ENCODE results near the gene SPRY4.

The SPRY4 gene

DNA sequence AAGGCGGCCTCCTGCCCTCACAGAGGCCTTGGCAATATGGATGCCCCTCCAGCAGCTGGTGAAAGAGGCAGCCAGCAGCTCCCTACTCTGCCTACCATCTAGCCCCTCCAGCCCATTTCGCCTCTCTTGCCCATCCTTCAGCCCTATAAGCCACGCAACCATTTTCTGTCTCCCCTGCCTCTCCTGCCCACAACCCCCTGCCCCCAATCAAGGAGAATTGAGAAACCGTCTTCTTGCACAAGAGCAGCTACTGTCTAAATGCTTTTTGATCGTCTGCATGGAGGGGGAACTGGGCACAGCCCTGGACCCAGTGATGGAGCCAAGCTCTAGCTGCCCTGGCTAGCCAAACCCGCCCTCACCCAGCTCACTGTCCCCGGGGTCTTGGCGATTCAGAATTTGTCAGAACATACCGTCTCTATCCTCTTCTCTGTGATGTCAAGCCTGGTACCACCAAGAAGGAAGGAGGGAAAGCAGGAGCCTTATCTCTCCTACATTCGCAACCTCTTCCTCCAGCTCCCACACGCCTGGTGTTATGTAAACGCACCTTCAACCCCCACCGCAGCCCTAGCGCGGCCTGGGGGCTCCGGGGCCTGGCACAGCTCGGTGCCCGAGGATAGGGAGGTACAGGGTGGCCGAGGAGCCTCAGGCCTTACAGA lies 1.2 kb downstream of the SPRY4 start:
- H3K4me1 ChIP-seq (ENCODE audit: control insufficient read depth in 1 of 2, insufficient read depth in 2 of 2, low read length in 2 of 2): peaks cover 37 to 60% of the 10 kb centered on the region in 2 experiments
- peak overlapping the region; percentile 32 for H2BK5ac ChIP-seq (ENCODE audit: low read depth, low read length, poor library complexity)
- DNase-seq: no peak
- peak overlapping the region; percentile 71 for H3K18ac ChIP-seq (ENCODE audit: low read length)
- peak overlapping the region; percentile 1 for H3K27ac ChIP-seq (ENCODE audit: low read depth, low read length)
- peak overlapping the region; percentile 78 for H3K4me2 ChIP-seq (ENCODE audit: low read length)
- peak overlapping the region; percentile 38 for H4K8ac ChIP-seq (ENCODE audit: low read depth, low read length)
- H4K91ac ChIP-seq (ENCODE audit: low read depth, low read length): peak overlapping the region; percentile 48
- peak overlapping the region; percentile 20 for H2BK12ac ChIP-seq (ENCODE audit: low read length)
- no peak overlapping the region for H4K12ac ChIP-seq (ENCODE audit: low read depth, low read length)
- WGBS (ENCODE audit: extremely low coverage, insufficient coverage, insufficient read length): no CpG with 5 or more reads among the region's 19 CpGs
- H3K14ac ChIP-seq (ENCODE audit: low read length): peak overlapping the region; percentile 50
- H3K23ac ChIP-seq (ENCODE audit: low read length): no peak overlapping the region
- H3K79me2 ChIP-seq (ENCODE audit: control insufficient read depth, insufficient read depth, low read length, poor library complexity): peaks cover 26% of the 10 kb centered on the region
- peaks cover 2 to 3% of the 10 kb centered on the region in 2 experiments for H3K36me3 ChIP-seq (ENCODE audit: control insufficient read depth in 1 of 2, insufficient read depth in 2 of 2, low read length in 2 of 2)
- peaks cover 32% of the 10 kb centered on the region for H3K79me1 ChIP-seq (ENCODE audit: low read length)
- H2AFZ ChIP-seq (ENCODE audit: insufficient read depth, low read length, poor library complexity): peak overlapping the region; percentile 18
- no peaks in the 10 kb centered on the region for H3K9me3 ChIP-seq (ENCODE audit: insufficient read depth, low read depth, low read length)
- H3K27me3 ChIP-seq (ENCODE audit: insufficient read depth, low read length): no peaks in the 10 kb centered on the region
- peak overlapping the region; percentile 42 for H3K4ac ChIP-seq (ENCODE audit: low read depth, low read length)
- no peak overlapping the region for H2AK5ac ChIP-seq (ENCODE audit: low read length)
- peak overlapping the region; percentile 38 for H2BK120ac ChIP-seq (ENCODE audit: insufficient read depth, low read length, poor library complexity)
- H3K4me3 ChIP-seq (ENCODE audit: low read depth, low read length): peak overlapping the region; percentile 79
- H3K9ac ChIP-seq (ENCODE audit: low read length): peak overlapping the region; percentile 57

DNA sequence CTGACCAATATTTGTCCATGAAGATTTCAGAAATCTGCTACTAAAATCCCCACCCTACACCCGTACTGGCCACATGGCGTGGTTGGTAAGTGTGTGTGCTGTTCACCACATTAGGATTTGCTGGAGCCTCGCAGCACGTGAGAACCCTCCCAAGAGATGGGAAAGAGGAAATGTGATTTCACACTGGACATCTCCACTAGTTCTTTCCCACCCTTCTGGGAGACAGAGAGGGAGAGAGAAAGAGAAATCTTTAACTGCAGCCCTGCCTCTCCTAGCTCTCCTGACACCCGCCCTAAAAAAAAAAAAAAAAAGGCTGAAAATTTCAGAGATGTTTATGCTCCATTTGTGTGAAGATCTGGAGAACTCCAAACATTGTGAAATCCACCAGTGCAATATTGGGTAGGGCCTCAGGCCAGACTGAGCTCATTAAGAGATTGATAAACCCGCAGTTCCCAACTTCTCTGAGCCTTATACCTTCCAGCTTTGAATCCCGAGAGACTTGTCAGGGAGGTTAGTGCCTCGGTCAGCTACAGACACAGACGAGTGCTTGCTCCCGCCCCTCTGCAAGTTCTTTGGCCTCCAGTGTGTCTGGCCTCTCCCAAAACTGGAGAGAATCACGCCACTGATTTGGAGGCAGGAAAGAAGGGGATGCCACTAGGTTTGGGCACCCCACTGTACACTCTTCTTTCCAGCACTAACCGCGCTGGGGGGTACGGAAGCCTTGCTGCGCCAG lies 1.9 kb downstream of the SPRY4 start:
- peak overlapping the region; percentile 79 for H3K4me3 ChIP-seq (ENCODE audit: low read depth, low read length)

DNA sequence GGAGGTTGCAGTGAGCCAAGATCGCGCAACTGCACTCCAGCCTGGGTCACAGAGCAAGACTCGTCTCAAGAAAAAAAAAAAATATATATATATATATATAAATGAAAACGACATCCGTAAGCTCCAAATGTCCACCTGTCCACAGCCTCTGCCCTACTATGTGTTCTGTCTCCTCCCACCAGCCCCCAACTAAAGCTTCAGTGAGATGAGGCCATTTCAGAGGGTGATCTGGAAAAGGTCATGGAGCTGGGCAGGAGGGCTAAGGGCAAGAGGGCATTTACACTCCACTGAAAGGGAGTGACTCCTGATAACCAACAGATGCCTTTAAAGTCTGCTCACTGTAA lies 2.4 kb downstream of the SPRY4 start:
- Histone ChIP-seq H2AFZ (ENCODE audit: insufficient read depth, low read length, poor library complexity) (no peak overlapping the region), H3K79me2 (ENCODE audit: control insufficient read depth, insufficient read depth, low read length, poor library complexity) (peaks cover 26% of the 10 kb centered on the region), H3K18ac (ENCODE audit: low read length) (no peak overlapping the region), H2BK120ac (ENCODE audit: insufficient read depth, low read length, poor library complexity) (no peak overlapping the region), H3K4me2 (ENCODE audit: low read length) (peak overlapping the region; percentile 78), H3K9ac (ENCODE audit: low read length) (no peak overlapping the region), H2BK12ac (ENCODE audit: low read length) (no peak overlapping the region), H3K4ac (ENCODE audit: low read depth, low read length) (peak overlapping the region; percentile 9), H3K4me3 (ENCODE audit: low read depth, low read length) (peak overlapping the region; percentile 56), H4K91ac (ENCODE audit: low read depth, low read length) (no peak overlapping the region), H3K9me3 (ENCODE audit: insufficient read depth, low read depth, low read length) (no peaks in the 10 kb centered on the region), H3K27me3 (ENCODE audit: insufficient read depth, low read length) (no peaks in the 10 kb centered on the region), H3K27ac (ENCODE audit: low read depth, low read length) (no peak overlapping the region), H2AK5ac (ENCODE audit: low read length) (no peak overlapping the region), H4K12ac (ENCODE audit: low read depth, low read length) (no peak overlapping the region), H3K36me3 (ENCODE audit: control insufficient read depth in 1 of 2, insufficient read depth in 2 of 2, low read length in 2 of 2) (peaks cover 3 to 4% of the 10 kb centered on the region in 2 experiments), H3K79me1 (ENCODE audit: low read length) (peaks cover 32% of the 10 kb centered on the region), H3K4me1 (ENCODE audit: control insufficient read depth in 1 of 2, insufficient read depth in 2 of 2, low read length in 2 of 2) (peaks cover 28 to 51% of the 10 kb centered on the region in 2 experiments), H3K14ac (ENCODE audit: low read length) (no peak overlapping the region), H3K23ac (ENCODE audit: low read length) (no peak overlapping the region), H2BK5ac (ENCODE audit: low read depth, low read length, poor library complexity) (no peak overlapping the region), H4K8ac (ENCODE audit: low read depth, low read length) (no peak overlapping the region)
- no CpG with 5 or more reads among the region's 5 CpGs for WGBS (ENCODE audit: extremely low coverage, insufficient coverage, insufficient read length)
- DNase-seq: no peak

More for the DNA sequence above, 1.9 kb downstream of the SPRY4 start:
- Histone ChIP-seq H2BK120ac (ENCODE audit: insufficient read depth, low read length, poor library complexity) (peak overlapping the region; percentile 28), H3K36me3 (ENCODE audit: control insufficient read depth in 1 of 2, insufficient read depth in 2 of 2, low read length in 2 of 2) (peaks cover 2 to 3% of the 10 kb centered on the region in 2 experiments), H4K12ac (ENCODE audit: low read depth, low read length) (no peak overlapping the region), H3K14ac (ENCODE audit: low read length) (peak overlapping the region; percentile 50), H2BK5ac (ENCODE audit: low read depth, low read length, poor library complexity) (peak overlapping the region; percentile 32), H4K8ac (ENCODE audit: low read depth, low read length) (peak overlapping the region; percentile 17), H4K91ac (ENCODE audit: low read depth, low read length) (peak overlapping the region; percentile 7), H3K27me3 (ENCODE audit: insufficient read depth, low read length) (no peaks in the 10 kb centered on the region), H3K9me3 (ENCODE audit: insufficient read depth, low read depth, low read length) (no peaks in the 10 kb centered on the region), H3K18ac (ENCODE audit: low read length) (peak overlapping the region; percentile 71), H3K4me1 (ENCODE audit: control insufficient read depth in 1 of 2, insufficient read depth in 2 of 2, low read length in 2 of 2) (peaks cover 34 to 56% of the 10 kb centered on the region in 2 experiments), H3K27ac (ENCODE audit: low read depth, low read length) (no peak overlapping the region), H2AFZ (ENCODE audit: insufficient read depth, low read length, poor library complexity) (peak overlapping the region; percentile 18), H3K4ac (ENCODE audit: low read depth, low read length) (peak overlapping the region; percentile 42), H3K79me1 (ENCODE audit: low read length) (peaks cover 32% of the 10 kb centered on the region), H2BK12ac (ENCODE audit: low read length) (peak overlapping the region; percentile 20), H3K23ac (ENCODE audit: low read length) (no peak overlapping the region), H2AK5ac (ENCODE audit: low read length) (no peak overlapping the region), H3K79me2 (ENCODE audit: control insufficient read depth, insufficient read depth, low read length, poor library complexity) (peaks cover 26% of the 10 kb centered on the region), H3K9ac (ENCODE audit: low read length) (no peak overlapping the region), H3K4me2 (ENCODE audit: low read length) (peak overlapping the region; percentile 78)
- no CpG with 5 or more reads among the region's 15 CpGs for WGBS (ENCODE audit: extremely low coverage, insufficient coverage, insufficient read length)
- peak; percentile 41 to 78 for DNase-seq

DNA sequence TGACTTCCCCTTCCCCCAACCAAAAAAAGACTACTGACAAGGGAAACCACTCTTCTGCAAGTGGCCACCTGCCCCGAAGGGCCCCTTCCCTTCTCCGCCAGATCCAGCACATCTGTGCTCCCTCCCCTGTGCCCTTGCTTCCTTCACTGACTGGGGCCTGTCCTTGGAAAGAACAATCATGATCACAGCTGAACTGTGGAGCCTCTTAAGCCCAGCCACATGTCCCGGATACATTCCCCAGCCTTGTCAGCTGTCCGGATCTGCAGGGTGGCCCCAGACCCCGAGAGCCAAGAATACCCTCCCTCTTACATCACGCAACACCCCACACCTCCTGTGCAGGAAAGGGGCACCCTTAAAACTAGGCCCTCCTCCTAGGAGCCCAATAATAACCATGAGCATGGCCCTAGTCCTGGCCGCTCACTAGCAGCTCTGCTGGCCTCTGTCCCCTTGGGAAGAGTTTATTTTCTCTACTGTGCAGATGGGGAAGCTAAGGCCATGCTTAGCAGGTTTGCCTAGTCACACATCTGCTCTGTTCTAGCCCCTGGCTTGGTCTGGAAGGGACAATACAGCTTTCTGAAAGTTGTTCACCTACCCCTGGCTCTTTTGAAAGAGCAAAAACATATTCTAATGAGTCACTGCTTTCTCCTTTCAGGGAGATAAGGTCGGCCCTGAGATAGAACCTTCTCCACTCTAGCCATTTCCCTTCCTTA lies 3.8 kb downstream of the SPRY4 start:
- Histone ChIP-seq H3K4ac (ENCODE audit: low read depth, low read length) (peak overlapping the region; percentile 24), H4K12ac (ENCODE audit: low read depth, low read length) (no peak overlapping the region), H4K8ac (ENCODE audit: low read depth, low read length) (no peak overlapping the region), H3K4me1 (ENCODE audit: control insufficient read depth in 1 of 2, insufficient read depth in 2 of 2, low read length in 2 of 2) (peaks cover 16 to 40% of the 10 kb centered on the region in 2 experiments), H3K14ac (ENCODE audit: low read length) (no peak overlapping the region), H3K27ac (ENCODE audit: low read depth, low read length) (peak overlapping the region; percentile 28), H3K18ac (ENCODE audit: low read length) (peak overlapping the region; percentile 5), H2BK120ac (ENCODE audit: insufficient read depth, low read length, poor library complexity) (no peak overlapping the region), H2AFZ (ENCODE audit: insufficient read depth, low read length, poor library complexity) (no peak overlapping the region), H3K4me3 (ENCODE audit: low read depth, low read length) (no peak overlapping the region), H2BK12ac (ENCODE audit: low read length) (no peak overlapping the region), H2BK5ac (ENCODE audit: low read depth, low read length, poor library complexity) (no peak overlapping the region), H3K9ac (ENCODE audit: low read length) (peak overlapping the region; percentile 20), H3K27me3 (ENCODE audit: insufficient read depth, low read length) (no peaks in the 10 kb centered on the region), H3K9me3 (ENCODE audit: insufficient read depth, low read depth, low read length) (no peaks in the 10 kb centered on the region), H4K91ac (ENCODE audit: low read depth, low read length) (peak overlapping the region; percentile 2), H3K23ac (ENCODE audit: low read length) (no peak overlapping the region), H3K4me2 (ENCODE audit: low read length) (peak overlapping the region; percentile 49), H2AK5ac (ENCODE audit: low read length) (no peak overlapping the region), H3K79me1 (ENCODE audit: low read length) (peaks cover 23% of the 10 kb centered on the region), H3K79me2 (ENCODE audit: control insufficient read depth, insufficient read depth, low read length, poor library complexity) (peaks cover 26% of the 10 kb centered on the region), H3K36me3 (ENCODE audit: control insufficient read depth in 1 of 2, insufficient read depth in 2 of 2, low read length in 2 of 2) (peaks cover 3 to 9% of the 10 kb centered on the region in 2 experiments)
- no CpG with 5 or more reads among the region's 8 CpGs for WGBS (ENCODE audit: extremely low coverage, insufficient coverage, insufficient read length)
- DNase-seq: peak in 1 of 2 donors; percentile 36
